UCSD-AML1 (cell line): ENCODE measurements around the gene GPR21.

Experiments used
- DNase-seq: peaks from one replicate; lab custom pipeline; 2025; ENCODE audit not compliant: unreplicated experiment; lab: John Stamatoyannopoulos, UW

Gene GPR21

GRCh38 chr9:123033352-123033751 lies at the start of gene GPR21:
Gene GPR21 (plus strand): TSS chr9:123033667. CDS start chr9:123034567, 900 bp downstream.
- no peak for DNase-seq

GRCh38 chr9:122986010-122986409 lies 47.5 kb upstream of the GPR21 start:
- DNase-seq, result no peak

DNA sequence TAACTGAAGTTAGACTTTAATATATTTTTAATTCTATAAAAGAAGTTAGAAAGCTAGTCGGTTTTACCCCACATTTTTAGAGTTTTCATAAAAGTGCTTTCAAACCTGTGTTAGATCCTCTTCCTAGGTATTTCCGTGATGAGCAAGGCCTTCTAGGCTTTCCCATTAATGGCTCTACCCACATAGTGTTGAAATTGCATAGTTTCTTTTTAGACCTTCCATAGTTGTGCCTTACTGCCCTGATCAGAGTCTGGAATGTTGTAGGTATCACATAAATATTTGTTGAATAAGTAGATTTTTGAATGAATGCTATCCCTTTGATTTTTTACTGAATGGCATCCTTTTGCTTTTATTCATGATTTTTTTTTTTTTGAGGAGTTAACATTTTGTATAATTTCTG lies 45.3 kb upstream of the GPR21 start:
- DNase-seq, result no peak

- no peak for DNase-seq
Measured at GRCh38 chr9:122988920-122989621, 44.4 kb upstream of the GPR21 start.

DNA sequence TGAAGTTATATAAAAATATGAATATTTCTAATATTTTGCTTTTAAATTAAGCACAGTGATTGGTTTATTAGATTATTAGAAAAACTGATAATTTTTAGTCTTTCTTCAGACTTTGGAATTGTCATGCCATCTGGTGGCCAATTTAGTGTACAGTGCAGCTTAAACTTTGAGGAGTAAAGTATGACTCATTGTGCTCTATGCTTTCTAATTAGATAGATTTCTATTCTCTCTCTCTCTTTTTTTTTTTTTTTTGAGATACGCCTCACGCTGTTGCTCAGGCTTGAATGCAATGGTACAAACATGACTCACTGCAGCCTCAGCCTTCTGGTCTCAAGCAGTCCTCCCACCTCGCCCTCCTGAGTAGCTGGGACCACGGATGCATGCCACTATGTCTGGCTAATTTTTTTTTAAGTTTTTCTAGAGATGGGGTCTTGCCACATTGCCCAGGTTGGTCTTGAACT lies 42.1 kb upstream of the GPR21 start:
- DNase-seq, result no peak

DNA sequence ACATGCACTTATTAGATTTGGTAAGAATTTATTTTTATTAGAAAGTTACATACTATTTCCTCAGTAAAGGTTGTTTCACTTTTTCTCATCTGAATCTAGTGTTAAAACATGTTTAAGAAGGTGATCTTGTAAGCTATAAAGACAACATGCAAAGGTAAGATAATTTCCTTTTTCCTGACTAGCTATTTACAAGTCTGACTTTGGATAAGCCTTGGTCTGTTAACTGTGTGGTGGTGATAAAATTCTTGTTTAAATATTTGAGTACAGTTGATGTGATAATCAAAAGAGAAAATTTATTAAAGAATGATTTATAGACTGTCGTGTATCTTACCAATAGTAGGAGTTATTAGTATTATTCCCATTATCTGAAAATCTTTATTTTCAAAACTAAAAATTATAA lies 36.9 kb upstream of the GPR21 start:
- DNase-seq, result no peak

GRCh38 chr9:122998448-122998847 lies 35.0 kb upstream of the GPR21 start:
- no peak for DNase-seq

DNA sequence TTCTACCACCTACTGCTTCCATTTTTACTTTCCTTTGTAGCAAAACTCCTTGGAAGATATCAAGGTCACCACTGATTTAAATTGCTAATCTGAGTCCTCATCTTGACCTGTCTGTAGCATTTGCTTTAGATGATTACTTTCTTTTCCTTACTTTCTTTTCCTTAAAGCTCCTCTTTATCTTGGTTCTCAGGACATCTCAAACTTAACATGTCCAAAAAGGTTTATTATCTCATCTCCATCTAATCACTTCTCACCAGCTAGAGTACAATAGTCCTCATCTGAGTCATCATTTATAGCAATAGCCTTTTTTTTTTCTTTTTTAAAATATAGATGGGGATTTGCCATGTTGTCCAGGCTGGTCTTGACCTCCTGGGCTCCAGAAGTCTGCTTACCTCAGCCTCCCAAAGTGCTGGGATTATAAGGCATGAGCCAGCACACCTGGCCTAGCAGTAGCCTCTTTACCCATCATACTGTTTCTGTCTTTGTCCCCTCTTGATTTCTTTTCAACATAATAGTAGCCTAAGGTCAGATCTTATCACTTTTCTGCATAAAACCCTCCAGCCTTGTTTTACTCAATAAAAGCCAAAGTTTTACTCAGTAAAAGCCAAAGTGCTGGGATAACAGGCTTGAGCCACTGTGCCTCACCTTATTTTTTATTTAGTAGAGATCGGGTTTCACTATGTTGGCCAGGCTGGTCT lies 32.9 kb upstream of the GPR21 start:
- no peak for DNase-seq

- no peak for DNase-seq
Measured at GRCh38 chr9:123002754-123003153, 30.7 kb upstream of the GPR21 start.

GRCh38 chr9:123003466-123003865 lies 30.0 kb upstream of the GPR21 start:
- DNase-seq, result no peak

GRCh38 chr9:123005964-123006363 lies 27.5 kb upstream of the GPR21 start:
- no peak for DNase-seq

DNA sequence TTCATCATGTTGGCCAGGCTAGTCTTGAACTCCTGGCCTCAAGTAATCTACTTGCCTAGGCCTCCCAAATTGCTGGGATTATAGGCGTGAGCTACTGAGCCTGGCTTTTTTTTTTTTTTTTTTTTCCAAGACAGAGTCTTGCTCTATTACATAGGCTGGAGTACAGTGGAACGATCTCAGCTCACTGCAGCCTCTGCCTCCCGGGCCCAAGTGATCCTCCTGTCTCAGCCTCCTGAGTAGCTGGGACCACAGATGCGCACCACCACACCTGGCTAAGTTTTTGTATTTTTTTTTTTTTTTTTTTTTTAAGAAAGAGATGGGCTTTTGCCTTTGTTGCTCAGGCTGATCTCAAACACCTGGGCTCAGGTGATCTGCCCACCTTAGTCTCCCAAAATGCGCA lies 26.2 kb upstream of the GPR21 start:
- no peak for DNase-seq

DNA sequence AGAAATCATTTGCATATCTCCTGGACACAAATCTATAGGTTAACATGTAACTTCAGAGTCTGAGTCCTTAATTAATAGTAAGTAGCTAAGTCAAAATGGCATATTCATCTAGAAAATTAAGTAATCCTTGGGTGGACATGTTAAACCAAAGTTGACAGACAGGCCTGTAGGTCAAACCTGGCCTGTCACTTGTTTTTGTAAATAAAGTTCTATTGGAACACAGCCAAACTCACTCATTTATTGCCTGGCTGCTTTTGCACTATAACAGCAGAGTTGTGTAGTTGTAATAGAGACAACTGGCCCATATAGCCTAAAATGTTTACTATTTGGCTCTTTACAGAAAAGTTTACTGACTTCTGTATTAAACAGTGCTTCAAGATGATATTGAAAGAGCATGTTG lies 24.6 kb upstream of the GPR21 start:
- DNase-seq, result no peak

DNA sequence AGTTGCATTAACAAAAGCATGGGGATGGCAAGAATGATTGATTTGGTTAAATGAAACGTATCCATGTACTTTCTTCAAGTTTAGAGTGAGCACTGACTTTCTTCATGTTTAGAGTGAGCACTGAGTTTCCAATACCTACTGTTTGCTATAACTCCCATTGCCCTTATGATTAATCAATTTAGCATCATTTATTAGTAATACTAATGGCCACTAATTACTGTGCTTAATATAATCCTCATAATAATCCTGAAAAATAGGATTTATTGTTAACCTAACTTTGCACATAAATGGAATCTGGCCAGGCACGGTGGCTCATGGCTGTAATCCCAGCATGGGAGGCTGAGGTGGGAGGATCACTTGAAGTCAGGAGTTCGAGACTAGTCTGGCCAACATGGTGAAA lies 22.1 kb upstream of the GPR21 start:
- no peak for DNase-seq

DNA sequence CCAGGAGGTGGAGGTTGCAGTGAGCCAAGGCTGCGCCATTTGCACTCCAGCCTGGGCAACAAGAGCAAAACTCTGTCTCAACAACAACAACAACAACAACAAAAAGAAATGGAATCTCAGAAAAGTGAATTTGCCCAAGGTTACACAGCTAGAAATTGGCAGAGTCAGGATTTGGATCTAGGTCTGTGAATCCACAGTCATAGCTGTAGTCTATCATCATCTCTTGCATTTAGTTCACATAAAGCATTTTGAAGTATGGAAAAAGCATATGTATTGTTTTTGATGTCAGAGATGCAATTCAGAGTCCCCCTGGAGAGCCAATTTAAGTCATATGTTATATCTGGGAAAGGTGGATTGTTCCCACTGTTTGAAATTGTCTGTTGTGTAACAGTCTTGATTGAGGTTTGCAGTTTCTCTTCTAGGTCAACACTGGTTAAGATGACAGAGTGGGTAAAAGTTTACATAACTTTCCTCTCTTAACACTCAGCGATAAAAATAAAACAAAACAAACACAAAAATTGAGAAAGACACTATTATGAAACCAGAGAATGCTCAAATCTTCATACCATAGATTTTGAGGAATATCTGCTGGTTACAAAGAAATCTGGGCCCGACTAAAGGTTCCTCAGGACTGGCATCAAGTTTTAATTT lies 21.5 kb upstream of the GPR21 start:
- DNase-seq, result no peak

- no peak for DNase-seq
Measured at GRCh38 chr9:123016631-123017030, 16.8 kb upstream of the GPR21 start.

- DNase-seq, result no peak
Measured at GRCh38 chr9:123020796-123021195, 12.7 kb upstream of the GPR21 start.

- no peak for DNase-seq
Measured at GRCh38 chr9:123026425-123026824, 7.0 kb upstream of the GPR21 start.

DNA sequence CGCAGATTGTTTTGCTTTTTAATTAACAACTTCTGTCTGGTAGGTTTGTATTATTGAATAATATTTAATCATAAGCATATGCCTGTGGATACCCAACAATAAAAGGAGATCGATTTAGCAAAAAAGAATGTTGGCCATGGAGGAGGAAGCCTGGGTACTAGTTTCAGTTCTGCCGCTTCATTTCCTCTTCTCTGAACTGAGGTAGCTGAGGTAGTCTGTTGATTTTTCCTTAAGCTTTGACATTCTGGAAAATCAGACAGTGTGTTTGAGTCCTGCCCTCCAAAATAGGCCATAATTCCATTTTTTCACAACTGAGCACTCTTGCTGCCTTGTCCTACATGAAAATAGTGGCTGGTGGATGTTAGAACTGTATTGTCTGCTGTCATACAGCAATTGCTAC lies 6.0 kb upstream of the GPR21 start:
- DNase-seq, result no peak

- no peak for DNase-seq
Measured at GRCh38 chr9:123028136-123028535, 5.3 kb upstream of the GPR21 start.

DNA sequence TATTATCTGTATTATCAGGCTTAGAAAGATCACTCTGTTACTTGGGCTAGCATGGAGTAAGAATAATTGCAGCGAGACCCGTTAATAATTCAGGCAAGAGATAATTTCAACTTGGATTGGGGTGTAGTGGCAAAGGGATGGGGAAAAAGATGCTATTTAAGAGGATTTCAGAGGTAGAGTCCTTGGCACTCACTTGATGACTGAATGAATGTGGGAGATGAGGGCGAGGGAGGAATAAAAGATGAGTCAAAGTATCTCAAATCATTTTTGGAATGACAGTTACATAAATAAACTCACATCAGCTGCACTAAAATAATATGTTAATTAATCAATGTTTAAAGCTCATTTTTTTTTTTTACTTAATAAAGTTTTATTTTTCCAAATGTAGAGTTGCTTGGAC lies 4.5 kb upstream of the GPR21 start:
- no peak for DNase-seq

- no peak for DNase-seq
Measured at GRCh38 chr9:123031963-123032362, 1.5 kb upstream of the GPR21 start.
